CD14-positive monocyte (primary cell): Measurements from ENCODE around the gene PIAS4. TPM values are rescaled to one million over a fixed set of nuclear protein-coding genes. Genes with fewer than 3 reads are reported as not detected.
"Not testable (repeated sequence)": the region's sequence is repeated elsewhere in the genome, so short reads cannot be mapped to it uniquely, and the experiment has no call there.

Experiments
- DNase-seq, 3 donors: peaks; one replicate each; pipeline ENCODE4 v3.0.0-alpha.2; 2011 to 2022
- H2AFZ ChIP-seq: 2 replicates; pipeline ENCODE4 v1.6.0; 2012; ENCODE audit warnings: mild to moderate bottlenecking, low read depth, low read length, inconsistent platforms; ENCODE audit not compliant: insufficient read depth, poor library complexity, severe bottlenecking
- H3K27ac ChIP-seq, 2 donors: 1 replicate in 1 of 2; 2 replicates in 1 of 2; pipeline ENCODE4 v1.5.1; 2012 to 2013; ENCODE audit warnings: low read length in 2 of 2, control low read depth in 1 of 2, inconsistent platforms in 1 of 2, low read depth in 1 of 2, mild to moderate bottlenecking in 1 of 2
- H3K27me3 ChIP-seq, 2 donors: one replicate each; pipeline versions ENCODE4 v1.6.0 to v1.6.1; 2011 to 2013; ENCODE audit warnings: low read length in 2 of 2; ENCODE audit not compliant: control insufficient read depth in 2 of 2, insufficient read depth in 2 of 2
- H3K36me3 ChIP-seq, 2 donors: replicated peaks in 1 of 2; 1 replicate in 1 of 2; 2 replicates in 1 of 2; pipeline versions ENCODE4 v1.5.1 to v1.6.1; 2012 to 2013; ENCODE audit warnings: low read length in 2 of 2, control low read depth in 1 of 2, inconsistent platforms in 1 of 2, mild to moderate bottlenecking in 1 of 2; ENCODE audit not compliant: insufficient read depth in 2 of 2, control insufficient read depth in 1 of 2
- H3K4me1 ChIP-seq, 2 donors: 1 replicate in 1 of 2; 2 replicates in 1 of 2; pipeline versions ENCODE4 v1.5.1 to v1.6.1; 2012 to 2013; ENCODE audit warnings: low read length in 2 of 2, control low read depth in 1 of 2, inconsistent platforms in 1 of 2, mild to moderate bottlenecking in 1 of 2, moderate library complexity in 1 of 2; ENCODE audit not compliant: insufficient read depth in 2 of 2, control insufficient read depth in 1 of 2
- H3K4me2 ChIP-seq: replicated peaks from 2 replicates; pipeline ENCODE3; 2012; ENCODE audit warnings: low read length, moderate library complexity, mild to moderate bottlenecking; ENCODE audit not compliant: poor library complexity, severe bottlenecking; ENCODE audit errors: extremely low read depth
- H3K4me3 ChIP-seq, 3 experiments: fragments of 200-600 bp in 1 of 3; sonication (generic) in 1 of 3; replicated peaks in 1 of 3; 1 replicate in 2 of 3; 2 replicates in 1 of 3; pipeline ENCODE4 v1.5.1; 2011 to 2013; ENCODE audit warnings: low read length in 3 of 3, mild to moderate bottlenecking in 3 of 3, control low read depth in 2 of 3, low read depth in 2 of 3, inconsistent platforms in 1 of 3, moderate library complexity in 1 of 3
- H3K79me2 ChIP-seq: 2 replicates; pipeline ENCODE4 v1.6.0; 2012; ENCODE audit warnings: mild to moderate bottlenecking, control low read depth, inconsistent platforms, low read length, moderate library complexity; ENCODE audit not compliant: insufficient read depth
- H3K9ac ChIP-seq: 2 replicates; pipeline ENCODE4 v1.6.0; 2017; ENCODE audit warnings: low read length, mild to moderate bottlenecking; ENCODE audit not compliant: insufficient read depth, poor library complexity, severe bottlenecking
- H3K9me3 ChIP-seq, 2 donors: replicated peaks in 1 of 2; 1 replicate in 1 of 2; 2 replicates in 1 of 2; pipeline versions ENCODE4 v1.5.1 to v1.6.1; 2012 to 2013; ENCODE audit warnings: low read length in 2 of 2, control low read depth in 1 of 2; ENCODE audit not compliant: control insufficient read depth in 1 of 2, insufficient read depth in 1 of 2
- H4K20me1 ChIP-seq: 2 replicates; pipeline ENCODE4 v1.6.0; 2012; ENCODE audit warnings: mild to moderate bottlenecking, low read length, control low read depth, moderate library complexity; ENCODE audit not compliant: insufficient read depth
- H3K27ac Mint-ChIP-seq, 7 donors: one replicate each; pipeline ENCODE4 v1.8.0; 2020; ENCODE audit warnings: mild to moderate bottlenecking in 7 of 7, mixed read lengths in 7 of 7, moderate library complexity in 6 of 7, inconsistent platforms in 2 of 7
- H3K27me3 Mint-ChIP-seq, 3 donors: one replicate each; pipeline ENCODE4 v1.8.0; 2021 to 2022; ENCODE audit warnings: low read depth in 3 of 3, mild to moderate bottlenecking in 3 of 3, mixed read lengths in 3 of 3, moderate library complexity in 3 of 3, inconsistent platforms in 1 of 3
- H3K36me3 Mint-ChIP-seq, 2 donors: one replicate each; pipeline ENCODE4 v1.8.0; 2020; ENCODE audit warnings: mixed read lengths in 2 of 2, inconsistent platforms in 1 of 2, mild to moderate bottlenecking in 1 of 2
- H3K4me1 Mint-ChIP-seq: one replicate; pipeline ENCODE4 v1.8.0; 2020; ENCODE audit warnings: mild to moderate bottlenecking, mixed read lengths
- H3K4me3 Mint-ChIP-seq, 2 donors: one replicate each; pipeline ENCODE4 v1.8.0; 2020; ENCODE audit warnings: mild to moderate bottlenecking in 2 of 2, mixed read lengths in 2 of 2, moderate library complexity in 1 of 2
- H3K9me3 Mint-ChIP-seq, 7 donors: one replicate each; pipeline ENCODE4 v1.8.0; 2020 to 2022; ENCODE audit warnings: mixed read lengths in 7 of 7, mild to moderate bottlenecking in 6 of 7, moderate library complexity in 6 of 7, inconsistent platforms in 2 of 7
- CTCF ChIP-seq: fragments of 200-600 bp; IDR thresholded peaks from one replicate; pipeline ENCODE4 v1.8.0; 2022; ENCODE audit warnings: antibody characterized with exemption, mild to moderate bottlenecking
- WGBS: methylation state at CpG from one replicate; pipeline ENCODE4 v1.1.5; 2013; ENCODE audit warnings: missing lambda C conversion rate; ENCODE audit not compliant: insufficient coverage; 5-methylcytosine and 5-hydroxymethylcytosine counted together
- intact Hi-C, 2 donors: fragments of 100-400 bp; cut with micrococcal nuclease; formaldehyde crosslinking; loops; one replicate each; pipeline versions ENCODE4 v1.15.0 to v1.15.1; 2023
- polyA plus RNA-seq, 3 donors: library from polyadenylated mRNA; depleted of rRNA in 1 of 3; unstranded in 2 of 3; stranded (reverse) in 1 of 3; fragments of 300-500 nt in 2 of 3; fragments of >200 nt in 1 of 3; fragmentation: Illumina TruSeq in 2 of 3; gene quantifications; 1 replicate in 2 of 3; 2 replicates in 1 of 3; pipeline ENCODE4 v1.2.3, GENCODE V29; 2012 to 2021

PIAS4 gene
- polyA plus RNA-seq, 3 donors = 2.3 to 8.1 (median 5.9) TPM

- Histone ChIP-seq H4K20me1 (peaks cover 33% of the 10 kb centered on the region), H3K36me3 (peaks cover 86 to 97% of the 10 kb centered on the region in 2 donors), H3K4me1 (peaks cover 0 to 3% of the 10 kb centered on the region in 2 donors), H3K79me2 (peaks cover 25% of the 10 kb centered on the region), H3K9me3 (no peaks in the 10 kb centered on the region), H3K9ac (no peak overlapping the region), H3K27ac (no peak overlapping the region), H3K4me2 (no peak overlapping the region), H2AFZ (no peak overlapping the region), H3K27me3 (no peaks in the 10 kb centered on the region), H3K4me3 (no peak overlapping the region)
- Mint-ChIP-seq H3K27ac (peak overlapping the region in 1 of 7 donors; percentile 6), H3K36me3 (peaks cover 65 to 95% of the 10 kb centered on the region in 2 donors), H3K4me3 (no peak overlapping the region), H3K27me3 (no peaks in the 10 kb centered on the region), H3K4me1 (peaks cover 5% of the 10 kb centered on the region), H3K9me3 (peaks cover 0 to 2% (median 0%) of the 10 kb centered on the region in 7 donors)
- no peak for TF ChIP-seq CTCF
- intact Hi-C loops = no loop called here
- 96% methylated on average over 39 of the region's 60 CpGs for WGBS
- DNase-seq = no peak
Observed at GRCh38 chr19:3964256-3965194, 43.0 kb upstream of the PIAS4 start.

GRCh38 chr19:3966051-3967017 is 41.2 kb upstream of the PIAS4 start:
- Mint-ChIP-seq H3K9me3 (no peaks in the 10 kb centered on the region), H3K27ac (peak overlapping the region in 4 of 7 donors; percentile 30 to 66 (median 48)), H3K4me1 (peaks cover 16% of the 10 kb centered on the region), H3K36me3 (peaks cover 51 to 79% of the 10 kb centered on the region in 2 donors), H3K4me3 (no peak overlapping the region), H3K27me3 (peaks cover 0 to 2% (median 0%) of the 10 kb centered on the region in 3 donors)
- Histone ChIP-seq H3K4me2 (no peak overlapping the region), H3K79me2 (peaks cover 37% of the 10 kb centered on the region), H3K27me3 (no peaks in the 10 kb centered on the region), H3K9ac (no peak overlapping the region), H3K4me3 (no peak overlapping the region), H4K20me1 (peaks cover 38% of the 10 kb centered on the region), H3K9me3 (no peaks in the 10 kb centered on the region), H3K4me1 (peaks cover 10 to 16% of the 10 kb centered on the region in 2 donors), H2AFZ (no peak overlapping the region), H3K27ac (no peak overlapping the region), H3K36me3 (peaks cover 68 to 80% of the 10 kb centered on the region in 2 donors)
- 89% methylated on average over 23 of the region's 30 CpGs for WGBS
- no peak for TF ChIP-seq CTCF
- intact Hi-C loops = no loop called here
- DNase-seq = no peak

DNA sequence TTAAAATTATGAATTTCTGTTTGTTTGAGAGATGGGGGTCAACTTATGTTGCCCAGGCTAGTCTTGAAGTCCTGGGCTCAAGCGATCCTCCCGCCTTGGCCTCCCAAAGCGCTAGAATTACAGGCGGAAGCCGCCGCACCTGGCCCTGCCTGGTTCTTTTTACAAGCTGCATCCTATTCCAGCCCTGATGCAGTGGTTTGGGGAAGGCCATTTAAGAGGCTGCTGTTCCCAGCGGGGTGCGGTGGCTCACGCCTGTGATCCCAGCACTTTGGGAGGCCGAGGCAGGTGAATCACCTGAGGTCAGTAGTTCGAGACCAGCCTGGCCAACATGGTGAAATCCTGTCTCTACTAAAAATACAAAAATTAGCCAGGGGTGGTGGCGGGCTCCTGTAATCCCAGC is 39.6 kb upstream of the PIAS4 start:
- Histone ChIP-seq H3K4me1 (peaks cover 11 to 20% of the 10 kb centered on the region in 2 donors), H3K36me3 (peaks cover 55 to 66% of the 10 kb centered on the region in 2 donors), H4K20me1 (peaks cover 38% of the 10 kb centered on the region), H3K79me2 (peaks cover 37% of the 10 kb centered on the region)
- H3K4me3 Mint-ChIP-seq, DNase-seq, H3K27ac ChIP-seq, H3K27me3 Mint-ChIP-seq, H3K9me3 Mint-ChIP-seq, H3K9me3 ChIP-seq, H3K4me2 ChIP-seq, H3K27ac Mint-ChIP-seq, H3K27me3 ChIP-seq, H2AFZ ChIP-seq, intact Hi-C loops, H3K4me3 ChIP-seq, H3K9ac ChIP-seq: not testable (repeated sequence)
- WGBS = 100% methylated on average over 1 of the region's 12 CpGs
- Mint-ChIP-seq H3K36me3 (peaks cover 42 to 64% of the 10 kb centered on the region in 2 donors), H3K4me1 (peaks cover 16% of the 10 kb centered on the region)
